Uterus (tissue), 2 donors: ENCODE measurements around the gene ZFR.

Experiments used
- POLR2A ChIP-seq, 2 donors: fragments of 450-650 bp; IDR thresholded peaks; one replicate each; pipeline ENCODE4 v1.6.1; 2016; ENCODE audit warnings: antibody characterized with exemption in 2 of 2, mild to moderate bottlenecking in 1 of 2, moderate library complexity in 1 of 2
- TF ChIP-seq, protein P1 (sequence below), 4 experiments: fragments of 200-600 bp in 2 of 4; fragments of 450-650 bp in 2 of 4; sonication (generic) in 2 of 4; IDR thresholded peaks; one replicate each; pipeline ENCODE4 v1.5.1; 2016 to 2019; ENCODE audit warnings: antibody characterized with exemption in 4 of 4, mild to moderate bottlenecking in 2 of 4, moderate library complexity in 1 of 4

DNA sequence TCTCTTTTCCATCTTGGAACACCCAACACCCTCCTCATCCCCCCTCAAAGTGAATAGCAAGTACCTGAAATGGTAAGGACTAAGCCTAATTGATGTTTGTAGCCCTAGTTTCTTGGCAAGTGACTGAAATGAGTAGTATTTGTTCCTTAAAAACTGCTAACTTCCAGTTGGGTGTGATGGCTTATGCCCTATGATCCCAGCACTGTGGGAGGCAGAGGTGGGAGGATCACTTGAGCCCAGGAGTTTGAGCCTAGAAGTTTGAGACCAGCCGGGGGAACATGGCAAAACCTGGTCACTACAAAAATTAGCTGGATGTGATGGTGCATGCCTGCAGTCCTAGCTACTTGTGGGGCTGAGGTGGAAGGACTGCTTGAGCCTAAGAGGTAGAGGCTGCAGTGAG is 44.1 kb downstream of the ZFR start:
- TF ChIP-seq, protein P1, sequence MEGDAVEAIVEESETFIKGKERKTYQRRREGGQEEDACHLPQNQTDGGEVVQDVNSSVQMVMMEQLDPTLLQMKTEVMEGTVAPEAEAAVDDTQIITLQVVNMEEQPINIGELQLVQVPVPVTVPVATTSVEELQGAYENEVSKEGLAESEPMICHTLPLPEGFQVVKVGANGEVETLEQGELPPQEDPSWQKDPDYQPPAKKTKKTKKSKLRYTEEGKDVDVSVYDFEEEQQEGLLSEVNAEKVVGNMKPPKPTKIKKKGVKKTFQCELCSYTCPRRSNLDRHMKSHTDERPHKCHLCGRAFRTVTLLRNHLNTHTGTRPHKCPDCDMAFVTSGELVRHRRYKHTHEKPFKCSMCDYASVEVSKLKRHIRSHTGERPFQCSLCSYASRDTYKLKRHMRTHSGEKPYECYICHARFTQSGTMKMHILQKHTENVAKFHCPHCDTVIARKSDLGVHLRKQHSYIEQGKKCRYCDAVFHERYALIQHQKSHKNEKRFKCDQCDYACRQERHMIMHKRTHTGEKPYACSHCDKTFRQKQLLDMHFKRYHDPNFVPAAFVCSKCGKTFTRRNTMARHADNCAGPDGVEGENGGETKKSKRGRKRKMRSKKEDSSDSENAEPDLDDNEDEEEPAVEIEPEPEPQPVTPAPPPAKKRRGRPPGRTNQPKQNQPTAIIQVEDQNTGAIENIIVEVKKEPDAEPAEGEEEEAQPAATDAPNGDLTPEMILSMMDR (IDR thresholded peaks at IDR 0.05), result no peak
- no peak for TF ChIP-seq POLR2A (IDR thresholded peaks at IDR 0.05)
